HG03108 (cell line): ENCODE results near the gene ENOX1.

Experiments used
- ATAC-seq: cut with Tn5 transposase; IDR thresholded peaks from one replicate; pipeline ENCODE4 v1.9.1; 2021; ENCODE audit warnings: moderate library complexity; ENCODE audit not compliant: unreplicated experiment

ENOX1 gene

GRCh38 chr13:43785650-43786471 lies 911 bp downstream of the ENOX1 start:
- ATAC-seq: no peak

- ATAC-seq: no peak
Measured at GRCh38 chr13:43785261-43785649, 1.5 kb downstream of the ENOX1 start.

GRCh38 chr13:43784496-43784895 lies 2.3 kb downstream of the ENOX1 start:
- no peak for ATAC-seq

GRCh38 chr13:43783820-43784219 lies 3.0 kb downstream of the ENOX1 start:
- no peak for ATAC-seq

GRCh38 chr13:43782686-43783085 lies 4.1 kb downstream of the ENOX1 start:
- ATAC-seq: no peak

- no peak for ATAC-seq
Measured at GRCh38 chr13:43780666-43781065, 6.1 kb downstream of the ENOX1 start.

- no peak for ATAC-seq
Measured at GRCh38 chr13:43776501-43777079, 10.2 kb downstream of the ENOX1 start.

- no peak for ATAC-seq
Measured at GRCh38 chr13:43776006-43776405, 10.8 kb downstream of the ENOX1 start.

- no peak for ATAC-seq
Measured at GRCh38 chr13:43773602-43774001, 13.2 kb downstream of the ENOX1 start.

- ATAC-seq: no peak
Measured at GRCh38 chr13:43770871-43771270, 15.9 kb downstream of the ENOX1 start.

- ATAC-seq: no peak
Measured at GRCh38 chr13:43769529-43769928, 17.2 kb downstream of the ENOX1 start.

GRCh38 chr13:43767341-43767931 lies 19.3 kb downstream of the ENOX1 start:
- no peak for ATAC-seq

GRCh38 chr13:43766725-43767124 lies 20.0 kb downstream of the ENOX1 start:
- no peak for ATAC-seq

GRCh38 chr13:43764349-43764748 lies 22.4 kb downstream of the ENOX1 start:
- no peak for ATAC-seq

GRCh38 chr13:43763143-43763759 lies 23.5 kb downstream of the ENOX1 start:
- no peak for ATAC-seq

- no peak for ATAC-seq
Measured at GRCh38 chr13:43761616-43762315, 25.0 kb downstream of the ENOX1 start.

GRCh38 chr13:43760257-43760656 lies 26.5 kb downstream of the ENOX1 start:
- no peak for ATAC-seq

GRCh38 chr13:43758834-43759233 lies 27.9 kb downstream of the ENOX1 start:
- ATAC-seq: no peak

GRCh38 chr13:43757266-43757665 lies 29.5 kb downstream of the ENOX1 start:
- no peak for ATAC-seq

- no peak for ATAC-seq
Measured at GRCh38 chr13:43755844-43756243, 30.9 kb downstream of the ENOX1 start.

GRCh38 chr13:43751624-43752023 lies 35.1 kb downstream of the ENOX1 start:
- no peak for ATAC-seq
